ENCODE measurements around the gene YTHDC2.

Gene YTHDC2

GRCh38 chr5:113513384-113514288 is at the start of gene YTHDC2:
Gene YTHDC2 (plus strand): TSS chr5:113513694. CDS start chr5:113513896, 202 bp downstream.
- TF ChIP-seq YY1 (IDR thresholded peaks at IDR 0.05; ENCODE audit: low read depth), result peak; percentile 90
- peak; percentile 83 for TF ChIP-seq CREB1 (IDR thresholded peaks at IDR 0.05; ENCODE audit: low read depth)
- TF ChIP-seq, protein P1, sequence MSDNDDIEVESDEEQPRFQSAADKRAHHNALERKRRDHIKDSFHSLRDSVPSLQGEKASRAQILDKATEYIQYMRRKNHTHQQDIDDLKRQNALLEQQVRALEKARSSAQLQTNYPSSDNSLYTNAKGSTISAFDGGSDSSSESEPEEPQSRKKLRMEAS (IDR thresholded peaks at IDR 0.05), result peak; percentile 51; the same call in 1 of the 2 replicates
- TF ChIP-seq ZBTB7A (IDR thresholded peaks at IDR 0.05; ENCODE audit: low read depth), result no peak
- 0 out of 2 replicates have a peak, but pooled peaks have one; percentile 11 for TF ChIP-seq EGR1 (IDR thresholded peaks at IDR 0.05)
- no peak for TF ChIP-seq FOXM1 (IDR thresholded peaks at IDR 0.05; ENCODE audit: borderline replicate concordance, low read depth)
- peak; percentile 54 for TF ChIP-seq USF1 (IDR thresholded peaks at IDR 0.05)
- TF ChIP-seq TEAD4 (IDR thresholded peaks at IDR 0.05), result 0 out of 2 replicates have a peak, but pooled peaks have one; percentile 4
- no peak for TF ChIP-seq EP300 (IDR thresholded peaks at IDR 0.05; ENCODE audit: borderline replicate concordance)
- TF ChIP-seq NFIC (IDR thresholded peaks at IDR 0.05), result 0 out of 2 replicates have a peak, but pooled peaks have one; percentile 14
- peak; percentile 97 for TF ChIP-seq TAF1 (IDR thresholded peaks at IDR 0.05; ENCODE audit: low read depth)
- TF ChIP-seq RAD21 (IDR thresholded peaks at IDR 0.05; ENCODE audit: low read depth), result peak; percentile 35; the same call in 1 of the 2 replicates
- TF ChIP-seq TCF12 (IDR thresholded peaks at IDR 0.05; ENCODE audit: low read depth), result no peak; the same call in 1 of the 2 replicates
- no peak for TF ChIP-seq CEBPB (IDR thresholded peaks at IDR 0.05)

DNA sequence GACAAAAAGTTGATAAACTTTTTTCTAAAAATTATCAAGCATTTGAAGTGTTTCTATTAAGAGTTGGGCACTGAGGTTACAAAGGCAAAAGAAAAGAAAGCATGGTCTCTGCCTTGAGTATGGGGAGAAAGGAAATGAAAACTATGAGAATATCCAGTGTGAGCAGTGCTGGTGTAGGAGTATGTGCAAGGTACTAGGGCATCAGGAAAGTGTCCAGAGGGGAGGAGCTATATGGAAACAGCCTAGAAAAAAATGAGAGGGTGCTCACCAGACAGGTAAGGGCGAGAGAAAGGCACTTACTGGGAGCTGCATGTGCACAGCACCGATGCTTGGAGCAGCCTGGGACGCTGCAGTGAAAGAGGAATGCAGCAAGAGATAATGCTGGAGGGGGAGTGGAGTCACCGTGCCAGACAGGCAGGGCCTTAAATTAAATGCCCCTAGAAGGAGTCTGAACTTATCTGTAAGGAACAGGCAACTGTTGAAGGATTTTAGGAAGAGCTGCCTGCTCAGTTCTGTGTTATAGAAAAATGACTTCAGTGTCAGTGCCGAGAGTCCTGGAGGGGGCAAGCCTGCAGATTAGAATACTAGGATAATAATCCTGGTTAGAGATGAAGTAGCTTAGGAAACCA is 39.3 kb upstream of the YTHDC2 start:
- no peak for TF ChIP-seq CEBPB (IDR thresholded peaks at IDR 0.05)
- no peak for TF ChIP-seq USF1 (IDR thresholded peaks at IDR 0.05)
- TF ChIP-seq CREB1 (IDR thresholded peaks at IDR 0.05; ENCODE audit: low read depth), result no peak
- no peak for TF ChIP-seq TCF12 (IDR thresholded peaks at IDR 0.05; ENCODE audit: low read depth)
- no peak for TF ChIP-seq RAD21 (IDR thresholded peaks at IDR 0.05; ENCODE audit: low read depth)
- TF ChIP-seq NFIC (IDR thresholded peaks at IDR 0.05), result no peak
- TF ChIP-seq EGR1 (IDR thresholded peaks at IDR 0.05), result no peak
- no peak for TF ChIP-seq REST (IDR thresholded peaks at IDR 0.05; ENCODE audit: low read depth)
- TF ChIP-seq EP300 (IDR thresholded peaks at IDR 0.05; ENCODE audit: borderline replicate concordance), result no peak
- TF ChIP-seq YY1 (IDR thresholded peaks at IDR 0.05; ENCODE audit: low read depth), result no peak

DNA sequence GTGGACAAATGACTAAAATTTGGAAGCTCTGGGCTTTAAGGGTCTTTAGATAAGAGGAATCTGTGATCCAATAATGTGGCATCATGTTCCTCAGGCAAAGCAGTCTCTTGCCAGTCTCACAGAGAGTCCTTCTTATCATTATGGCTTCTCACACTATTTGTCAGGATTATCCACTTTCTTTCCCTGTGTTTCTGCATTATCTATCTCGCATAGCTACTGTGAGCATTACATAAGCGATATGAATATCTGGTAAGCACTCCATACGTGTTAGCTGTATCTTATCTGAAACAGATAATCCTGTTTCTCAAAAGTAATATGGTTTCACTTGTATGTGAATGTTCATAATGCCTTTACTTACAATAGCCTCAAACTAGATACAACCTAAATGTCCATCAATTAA is 34.8 kb upstream of the YTHDC2 start:
- TF ChIP-seq USF1 (IDR thresholded peaks at IDR 0.05) (no peak), TCF12 (IDR thresholded peaks at IDR 0.05; ENCODE audit: low read depth) (no peak), TAF1 (IDR thresholded peaks at IDR 0.05; ENCODE audit: low read depth) (no peak), EGR1 (IDR thresholded peaks at IDR 0.05) (no peak)
- TF ChIP-seq, protein P1 (IDR thresholded peaks at IDR 0.05), result no peak

- TF ChIP-seq FOXM1 (IDR thresholded peaks at IDR 0.05; ENCODE audit: borderline replicate concordance, low read depth), result no peak
- peak; percentile 60 for TF ChIP-seq NFIC (IDR thresholded peaks at IDR 0.05)
These were observed 33.3 kb upstream of the YTHDC2 start for GRCh38 chr5:113480243-113480642.

- TF ChIP-seq CREB1 (IDR thresholded peaks at IDR 0.05; ENCODE audit: low read depth), result no peak
- no peak for TF ChIP-seq ZBTB7A (IDR thresholded peaks at IDR 0.05; ENCODE audit: low read depth)
- no peak for TF ChIP-seq YY1 (IDR thresholded peaks at IDR 0.05; ENCODE audit: low read depth)
- no peak for TF ChIP-seq USF1 (IDR thresholded peaks at IDR 0.05)
- TF ChIP-seq, protein P1 (IDR thresholded peaks at IDR 0.05), result no peak
- no peak for TF ChIP-seq TAF1 (IDR thresholded peaks at IDR 0.05; ENCODE audit: low read depth)
- TF ChIP-seq TEAD4 (IDR thresholded peaks at IDR 0.05), result no peak
- no peak for TF ChIP-seq TCF12 (IDR thresholded peaks at IDR 0.05; ENCODE audit: low read depth)
- TF ChIP-seq EGR1 (IDR thresholded peaks at IDR 0.05), result no peak
- TF ChIP-seq REST (IDR thresholded peaks at IDR 0.05; ENCODE audit: low read depth), result no peak
- TF ChIP-seq RAD21 (IDR thresholded peaks at IDR 0.05; ENCODE audit: low read depth), result no peak
- TF ChIP-seq EP300 (IDR thresholded peaks at IDR 0.05; ENCODE audit: borderline replicate concordance), result no peak
These were observed 26.1 kb upstream of the YTHDC2 start for GRCh38 chr5:113487416-113487780.
